ENCODE data around the gene SPATA33.
"Not testable (repeated sequence)": the region's sequence is repeated elsewhere in the genome, so short reads cannot be mapped to it uniquely, and the experiment has no call there.

The SPATA33 gene

DNA sequence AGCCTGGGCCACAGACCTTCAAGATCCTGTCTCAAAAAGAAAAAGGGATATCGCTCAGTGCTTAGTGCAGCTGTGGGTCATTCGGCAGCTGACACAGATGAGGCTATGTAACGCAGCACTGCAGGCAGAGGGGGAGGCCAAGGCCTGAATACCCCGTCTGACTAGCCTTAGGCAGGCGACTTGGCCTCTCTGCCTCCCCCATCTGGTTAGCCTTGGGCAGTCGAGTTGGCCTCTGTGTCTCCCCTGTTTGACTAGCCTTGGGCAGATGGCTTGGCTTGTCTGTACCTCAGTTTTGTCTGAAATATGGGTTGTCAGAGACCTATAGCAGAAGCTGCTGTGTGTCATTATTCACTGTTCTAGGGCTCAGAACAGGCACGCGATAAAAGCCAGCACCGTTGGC is 10.0 kb downstream of the SPATA33 start:
- H3K4me3 ChIP-seq (ENCODE audit: low read depth, low read length), result no peak overlapping the region
- DNase-seq (ENCODE audit: low read depth), result no peak
- TF ChIP-seq CTCF (IDR thresholded peaks at IDR 0.05; ENCODE audit: control insufficient read depth, extremely low read depth, insufficient read depth), result no peak

GRCh38 chr16:89668790-89669158 is 11.1 kb downstream of the SPATA33 start:
- TF ChIP-seq CTCF (IDR thresholded peaks at IDR 0.05; ENCODE audit: control insufficient read depth, extremely low read depth, insufficient read depth), result no peak

DNA sequence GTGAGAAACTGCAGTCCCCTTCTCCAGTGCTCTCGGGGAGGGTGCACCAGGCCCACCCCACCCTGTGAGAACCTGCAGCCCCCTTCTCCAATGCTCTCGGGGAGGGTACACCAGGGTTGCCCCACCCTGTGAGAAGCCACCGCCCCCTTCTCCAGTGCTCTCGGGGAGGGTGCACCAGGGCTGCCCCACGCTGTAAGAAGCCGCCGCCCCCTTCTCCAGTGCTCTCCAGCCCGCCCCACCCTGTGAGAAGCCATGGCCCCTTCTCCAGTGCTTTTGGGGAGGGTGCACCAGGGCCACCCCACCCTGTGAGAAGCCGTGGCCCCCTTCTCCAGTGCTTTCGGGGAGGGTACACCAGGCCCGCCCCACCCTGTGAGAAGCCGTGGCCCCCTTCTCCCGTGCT is 12.1 kb downstream of the SPATA33 start:
- no peak overlapping the region for H3K4me3 ChIP-seq (ENCODE audit: low read depth, low read length)
- DNase-seq (ENCODE audit: low read depth), result no peak
- TF ChIP-seq CTCF (IDR thresholded peaks at IDR 0.05; ENCODE audit: control insufficient read depth, extremely low read depth, insufficient read depth), result no peak

More at GRCh38 chr16:89668790-89669158, 11.1 kb downstream of the SPATA33 start:
- no peak for DNase-seq (ENCODE audit: low read depth)
- no peak overlapping the region for H3K4me3 ChIP-seq (ENCODE audit: low read depth, low read length)

DNA sequence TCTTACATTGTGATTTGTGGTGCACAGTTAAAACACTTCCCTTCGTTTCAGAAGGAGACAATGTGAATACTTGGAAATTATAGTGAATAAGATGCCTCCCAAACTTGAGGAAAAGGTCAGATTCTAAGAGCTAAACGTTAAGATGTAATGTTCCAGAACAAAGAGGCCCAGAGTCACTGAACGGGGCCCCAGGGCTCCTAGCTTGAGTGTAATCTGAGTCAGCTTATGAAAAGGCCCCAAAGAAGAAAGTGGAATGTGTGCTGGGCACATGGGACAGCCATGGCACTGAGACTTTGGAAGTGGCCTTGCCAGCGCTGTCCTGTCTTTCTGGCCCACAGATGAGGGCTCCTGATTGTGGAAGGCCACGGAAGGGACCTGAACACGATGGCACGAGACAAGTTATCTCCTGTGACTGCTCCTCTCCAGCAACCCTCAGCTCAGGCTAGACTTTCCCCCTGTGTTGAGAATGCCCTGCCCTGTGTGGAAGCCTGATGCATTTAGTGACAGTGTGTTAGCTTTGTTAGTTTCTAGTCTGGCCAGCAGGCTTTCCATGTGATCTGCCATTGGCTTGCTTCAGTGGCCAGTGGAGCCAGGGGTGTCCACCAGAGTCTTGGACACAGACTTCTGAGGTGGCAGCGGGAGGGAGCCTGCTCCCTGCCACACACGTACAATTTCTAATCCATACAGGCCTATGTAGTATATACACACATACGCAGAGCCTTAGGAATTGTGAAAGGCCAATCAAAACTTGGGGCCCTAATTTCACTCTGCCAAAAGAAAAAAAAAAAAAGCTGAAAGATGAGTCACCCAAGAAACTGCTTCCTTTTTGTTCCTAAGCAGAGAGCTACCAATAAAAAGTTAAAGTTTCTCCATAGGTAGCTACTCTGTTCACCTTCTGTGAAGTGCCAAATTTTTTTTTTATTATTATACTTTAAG is 13.1 kb downstream of the SPATA33 start:
- DNase-seq (ENCODE audit: low read depth), result no peak
- TF ChIP-seq CTCF (IDR thresholded peaks at IDR 0.05; ENCODE audit: control insufficient read depth, extremely low read depth, insufficient read depth), result no peak
- H3K4me3 ChIP-seq (ENCODE audit: low read depth, low read length), result no peak overlapping the region

DNA sequence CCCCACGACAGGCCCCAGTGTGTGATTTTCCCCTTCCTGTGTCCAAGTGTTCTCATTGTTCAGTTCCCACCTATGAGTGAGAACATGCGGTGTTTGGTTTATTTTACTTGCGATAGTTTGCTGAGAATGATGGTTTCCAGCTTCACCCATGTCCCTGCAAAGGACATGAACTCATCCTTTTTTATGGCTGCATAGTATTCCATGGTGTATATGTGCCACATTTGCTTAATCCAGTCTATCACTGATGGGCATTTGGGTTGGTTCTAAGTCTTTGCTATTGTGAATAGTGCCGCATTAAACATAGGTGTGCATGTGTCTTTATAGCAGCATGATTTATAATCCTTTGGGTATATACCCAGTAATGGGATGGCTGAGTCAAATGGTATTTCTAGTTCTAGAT is 13.9 kb downstream of the SPATA33 start:
- DNase-seq (ENCODE audit: low read depth), result not testable (repeated sequence)

GRCh38 chr16:89672177-89672941 is 14.7 kb downstream of the SPATA33 start:
- H3K4me3 ChIP-seq (ENCODE audit: low read depth, low read length), result no peak overlapping the region
- DNase-seq (ENCODE audit: low read depth), result no peak
- TF ChIP-seq CTCF (IDR thresholded peaks at IDR 0.05; ENCODE audit: control insufficient read depth, extremely low read depth, insufficient read depth), result no peak

More for the DNA sequence above, 13.9 kb downstream of the SPATA33 start:
- H3K4me3 ChIP-seq (ENCODE audit: low read depth, low read length), result not testable (repeated sequence)

DNA sequence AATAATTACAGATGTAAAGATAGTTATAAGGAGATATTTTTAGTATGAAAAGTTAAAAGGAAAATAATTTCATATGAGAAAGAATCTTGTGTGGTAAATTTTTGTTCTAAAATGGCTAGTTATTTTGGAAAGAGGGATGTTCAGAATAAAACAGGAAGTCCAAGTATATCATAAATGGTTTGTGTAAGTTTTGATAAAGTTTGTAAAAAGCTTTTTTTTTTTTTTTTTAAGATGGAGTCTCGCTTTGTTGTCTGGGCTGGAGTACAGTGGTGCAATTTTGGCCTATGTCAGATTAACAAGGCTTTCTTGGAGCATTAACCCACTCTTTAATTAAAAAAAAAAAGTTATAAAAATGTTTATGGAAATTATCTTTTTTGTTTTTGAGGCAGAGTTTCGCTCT is 20.6 kb downstream of the SPATA33 start:
- DNase-seq (ENCODE audit: low read depth), result no peak
- no peak for TF ChIP-seq CTCF (IDR thresholded peaks at IDR 0.05; ENCODE audit: control insufficient read depth, extremely low read depth, insufficient read depth)
- H3K4me3 ChIP-seq (ENCODE audit: low read depth, low read length), result no peak overlapping the region

Data from LNCaP clone FGC (cell line).